ENCODE measurements around the gene SPTAN1. TPM values are rescaled to one million over a fixed set of nuclear protein-coding genes. Genes with fewer than 3 reads are reported as not detected.

SPTAN1 gene
- total RNA-seq, 4 donors from 2014 or later = 204 to 368 (median 348) TPM

GRCh38 chr9:128627906-128628305 is 75.5 kb downstream of the SPTAN1 start:
- no peak for DNase-seq (ENCODE audit: extremely low spot score)
- Histone ChIP-seq H3K27ac (replicated peaks in 1 of 4) (peak overlapping the region; percentile 57 to 75 (median 65)), H3K4me3 (no peak overlapping the region), H3K27me3 (no peaks in the 10 kb centered on the region), H3K9me3 (no peaks in the 10 kb centered on the region), H3K4me1 (peaks cover 16 to 31% (median 24%) of the 10 kb centered on the region in 4 donors), H3K36me3 (peaks cover 87 to 100% (median 100%) of the 10 kb centered on the region in 4 donors)
- 78% methylated on average over 10 of the region's 13 CpGs for WGBS
- intact Hi-C loops (cut with DNase I) = no loop called here
- TF ChIP-seq POLR2A (IDR thresholded peaks at IDR 0.05; ENCODE audit: low read depth) = no peak
- no peak for TF ChIP-seq EP300 (IDR thresholded peaks at IDR 0.05)
- TF ChIP-seq POLR2AphosphoS5 (IDR thresholded peaks at IDR 0.05) = no peak
- no peak for TF ChIP-seq CTCF (IDR thresholded peaks at IDR 0.05)

DNA sequence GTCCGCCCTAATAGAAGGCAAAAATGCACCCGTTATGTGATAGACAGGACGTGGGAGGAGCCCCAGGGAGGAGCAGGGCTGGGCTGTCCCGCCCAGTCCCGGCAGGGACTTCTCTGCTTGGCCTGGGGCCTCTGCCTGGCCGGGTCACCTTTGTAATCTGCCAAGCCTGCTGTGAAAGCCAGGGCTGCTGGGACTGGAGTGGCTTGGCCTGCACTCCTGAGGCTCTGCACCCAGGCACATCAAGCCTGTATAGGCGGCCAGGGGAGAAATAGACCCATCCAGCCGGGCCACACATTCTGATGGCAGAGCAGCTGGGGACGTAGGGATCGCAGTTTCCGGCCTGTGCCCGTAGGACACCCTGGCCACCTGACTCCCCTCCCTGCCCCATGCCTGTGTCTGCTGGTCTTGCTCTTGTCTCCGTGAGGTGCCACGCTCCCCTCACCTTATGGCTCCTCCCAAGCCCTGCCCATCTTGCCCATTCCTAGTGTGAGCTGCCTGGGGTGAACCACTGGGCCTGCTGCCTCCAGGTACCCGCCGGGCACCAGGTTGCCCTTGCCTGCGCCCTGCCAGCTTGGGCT is 76.2 kb downstream of the SPTAN1 start:
- Histone ChIP-seq H3K36me3 (peaks cover 87 to 100% (median 100%) of the 10 kb centered on the region in 4 donors), H3K27ac (replicated peaks in 1 of 4) (peak overlapping the region; percentile 57 to 75 (median 65)), H3K9me3 (no peaks in the 10 kb centered on the region), H3K4me1 (peaks cover 16 to 31% (median 24%) of the 10 kb centered on the region in 4 donors), H3K27me3 (no peaks in the 10 kb centered on the region), H3K4me3 (no peak overlapping the region)
- 66% methylated on average over 9 of the region's 17 CpGs for WGBS
- DNase-seq (ENCODE audit: extremely low spot score) = no peak
- peak in 1 of 2 donors; percentile 33 for TF ChIP-seq POLR2AphosphoS5 (IDR thresholded peaks at IDR 0.05)
- TF ChIP-seq POLR2A (IDR thresholded peaks at IDR 0.05; ENCODE audit: low read depth) = no peak
- intact Hi-C loops (cut with DNase I) = no loop called here

- H3K36me3 ChIP-seq = peaks cover 90 to 100% (median 100%) of the 10 kb centered on the region in 4 donors
- H3K4me3 ChIP-seq = no peak overlapping the region
- 87% methylated on average over 8 of the region's 10 CpGs for WGBS
- TF ChIP-seq EP300 (IDR thresholded peaks at IDR 0.05) = no peak
- no peaks in the 10 kb centered on the region for H3K9me3 ChIP-seq
- DNase-seq (ENCODE audit: extremely low spot score) = no peak
- intact Hi-C loops (cut with DNase I) = no loop called here
- peak overlapping the region; percentile 57 to 75 (median 65) for H3K27ac ChIP-seq (replicated peaks in 1 of 4)
- no peaks in the 10 kb centered on the region for H3K27me3 ChIP-seq
- peaks cover 17 to 34% (median 26%) of the 10 kb centered on the region in 4 donors for H3K4me1 ChIP-seq
Measured at GRCh38 chr9:128629136-128629535, 76.7 kb downstream of the SPTAN1 start.

DNA sequence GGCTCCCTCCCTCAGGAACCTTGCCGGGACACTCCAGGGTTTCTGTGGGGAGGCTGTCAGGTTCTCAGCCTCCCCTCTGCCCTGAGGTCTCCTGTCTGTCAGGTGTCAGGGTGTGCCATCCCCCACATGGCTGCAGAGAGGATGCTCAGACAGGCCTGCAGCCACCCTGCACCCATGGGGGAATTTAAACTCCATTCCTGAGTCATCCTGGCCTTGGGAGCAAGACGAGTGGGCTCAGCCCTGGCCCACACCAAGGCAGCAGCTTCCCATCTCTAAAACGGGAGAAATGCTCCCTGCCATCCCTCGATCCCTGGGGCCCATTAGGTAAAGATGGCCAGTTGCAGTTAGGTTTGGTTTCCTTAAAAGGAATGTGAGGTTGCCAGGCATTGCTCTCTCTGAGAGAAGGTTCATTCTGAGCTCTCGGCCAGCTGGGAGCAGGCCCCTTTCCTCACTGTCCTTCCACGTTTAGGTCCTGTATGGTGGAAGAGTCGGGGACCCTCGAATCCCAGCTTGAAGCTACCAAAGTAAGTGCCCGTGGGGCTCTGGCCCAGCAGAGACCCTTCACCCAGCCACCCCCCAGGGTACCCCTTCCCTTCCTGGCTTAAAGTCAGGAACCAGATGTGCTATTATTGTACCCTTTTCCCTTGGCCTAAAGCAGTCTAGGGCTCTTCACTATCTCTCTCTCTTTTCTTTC is 77.6 kb downstream of the SPTAN1 start:
- intact Hi-C loops (cut with DNase I) = no loop called here
- Histone ChIP-seq H3K9me3 (no peaks in the 10 kb centered on the region), H3K4me3 (no peak overlapping the region), H3K27me3 (no peaks in the 10 kb centered on the region), H3K36me3 (peaks cover 85 to 98% (median 96%) of the 10 kb centered on the region in 4 donors), H3K27ac (replicated peaks in 1 of 4) (no peak overlapping the region), H3K4me1 (peaks cover 26 to 43% (median 34%) of the 10 kb centered on the region in 4 donors)
- WGBS = 51% methylated on average over 9 of the region's 9 CpGs
- no peak for TF ChIP-seq CTCF (IDR thresholded peaks at IDR 0.05)
- no peak for TF ChIP-seq POLR2AphosphoS5 (IDR thresholded peaks at IDR 0.05)
- no peak for TF ChIP-seq EP300 (IDR thresholded peaks at IDR 0.05)
- no peak for TF ChIP-seq POLR2A (IDR thresholded peaks at IDR 0.05; ENCODE audit: low read depth)
- DNase-seq (ENCODE audit: extremely low spot score) = no peak

- Histone ChIP-seq H3K9me3 (no peaks in the 10 kb centered on the region), H3K4me1 (peaks cover 38 to 56% (median 50%) of the 10 kb centered on the region in 4 donors), H3K27me3 (no peaks in the 10 kb centered on the region), H3K36me3 (peaks cover 68 to 82% (median 80%) of the 10 kb centered on the region in 4 donors), H3K27ac (replicated peaks in 1 of 4) (no peak overlapping the region), H3K4me3 (no peak overlapping the region)
- intact Hi-C loops (cut with DNase I) = no loop called here
- 93% methylated on average over 9 of the region's 9 CpGs for WGBS
- TF ChIP-seq POLR2A (IDR thresholded peaks at IDR 0.05; ENCODE audit: low read depth) (no peak), CTCF (IDR thresholded peaks at IDR 0.05) (no peak), EP300 (IDR thresholded peaks at IDR 0.05) (no peak), POLR2AphosphoS5 (IDR thresholded peaks at IDR 0.05) (no peak)
- DNase-seq (ENCODE audit: extremely low spot score) = no peak
Measured at GRCh38 chr9:128631636-128632035, 79.2 kb downstream of the SPTAN1 start.

Data from esophagus muscularis mucosa (tissue), 4 donors.